RPMI7951 (cell line): Measurements from ENCODE around the gene RRP9. TPM values are rescaled to one million over a fixed set of nuclear protein-coding genes. Genes with fewer than 3 reads are reported as not detected.
"Not testable (repeated sequence)": the region's sequence is repeated elsewhere in the genome, so short reads cannot be mapped to it uniquely, and the experiment has no call there.

ENCODE experiments used
- DNase-seq: peaks from one replicate; pipeline ENCODE4 v3.0.0-alpha.2; 2012; ENCODE audit warnings: low read depth
- total RNA-seq: library from RNA; depleted of rRNA; stranded (reverse); fragments of >200 nt; shearing (Covaris generic); gene quantifications from 2 replicates; pipeline ENCODE4 v1.2.3, GENCODE V29; 2014; rRNA removed

Gene RRP9, protein sequence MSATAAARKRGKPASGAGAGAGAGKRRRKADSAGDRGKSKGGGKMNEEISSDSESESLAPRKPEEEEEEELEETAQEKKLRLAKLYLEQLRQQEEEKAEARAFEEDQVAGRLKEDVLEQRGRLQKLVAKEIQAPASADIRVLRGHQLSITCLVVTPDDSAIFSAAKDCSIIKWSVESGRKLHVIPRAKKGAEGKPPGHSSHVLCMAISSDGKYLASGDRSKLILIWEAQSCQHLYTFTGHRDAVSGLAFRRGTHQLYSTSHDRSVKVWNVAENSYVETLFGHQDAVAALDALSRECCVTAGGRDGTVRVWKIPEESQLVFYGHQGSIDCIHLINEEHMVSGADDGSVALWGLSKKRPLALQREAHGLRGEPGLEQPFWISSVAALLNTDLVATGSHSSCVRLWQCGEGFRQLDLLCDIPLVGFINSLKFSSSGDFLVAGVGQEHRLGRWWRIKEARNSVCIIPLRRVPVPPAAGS
- total RNA-seq, result 29.0 and 37.6 TPM in 2 replicates

DNA sequence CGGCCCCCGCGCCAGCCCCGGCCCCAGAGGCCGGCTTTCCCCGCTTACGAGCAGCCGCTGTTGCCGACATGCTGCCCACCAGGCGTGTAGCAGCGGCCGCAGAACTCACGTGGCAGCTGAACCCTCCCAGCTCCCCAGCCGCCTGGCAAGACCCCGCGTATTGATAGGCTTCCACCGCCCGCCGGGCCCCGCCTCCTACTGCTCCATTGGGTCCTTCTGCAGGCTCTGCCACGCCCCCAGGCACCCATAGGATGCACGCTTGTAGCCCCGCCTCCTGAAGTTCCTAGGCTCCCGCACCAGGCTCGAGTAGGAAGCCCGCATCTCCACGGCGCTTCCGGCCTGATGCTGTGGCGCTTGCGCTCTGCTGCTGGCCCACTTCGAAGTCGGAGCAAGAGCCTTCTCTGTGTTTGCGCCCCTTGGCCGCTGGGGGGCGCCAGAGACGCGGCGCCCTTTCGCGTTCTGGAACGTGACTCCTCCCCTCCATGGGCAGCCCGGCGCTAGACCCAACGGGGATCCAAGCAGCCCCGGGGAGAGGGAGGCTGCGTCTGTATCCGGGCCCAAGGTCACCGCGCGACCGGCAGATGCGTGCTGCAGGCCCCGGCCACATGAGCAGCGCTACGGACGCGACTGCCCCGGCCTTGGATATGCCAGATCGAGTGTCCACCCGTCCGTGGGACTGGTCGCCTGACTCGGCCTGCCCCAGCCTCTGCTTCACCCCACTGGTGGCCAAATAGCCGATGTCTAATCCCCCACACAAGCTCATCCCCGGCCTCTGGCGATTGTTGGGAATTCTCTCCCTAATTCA, at the start of gene RRP9, which contains the start of gene PARP3:
TSS of gene RRP9 (minus strand) at position 107 of the 805 bp plus-strand sequence. CDS start at position 70, 37 bp downstream.
TSS of gene PARP3 (plus strand) at position 566 of the 805 bp plus-strand sequence. CDS start 993 bp downstream, outside the sequence.
- DNase-seq, result peak; percentile 100

DNA sequence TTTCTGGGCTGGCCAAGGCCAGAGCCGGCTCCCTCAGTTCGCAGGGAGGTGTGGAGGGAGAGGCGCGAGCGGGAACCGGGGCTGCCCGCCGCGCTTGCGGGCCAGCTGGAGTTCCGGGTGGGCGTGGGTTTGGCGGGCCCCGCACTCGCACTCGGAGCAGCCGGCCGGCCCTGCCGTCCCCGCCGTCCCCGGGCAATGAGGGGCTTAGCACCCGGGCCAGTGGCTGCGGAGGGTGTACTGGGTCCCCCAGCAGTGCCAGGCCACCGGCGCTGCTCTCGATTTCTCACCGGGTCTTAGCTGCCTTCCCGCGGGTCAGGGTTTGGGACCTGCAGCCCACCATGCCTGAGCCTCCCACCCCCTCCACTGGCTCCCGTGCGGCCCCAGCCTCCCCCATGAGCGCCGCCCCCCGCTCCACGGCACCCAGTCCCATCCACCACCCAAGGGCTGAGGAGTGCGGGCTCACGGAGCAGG, 48.8 kb upstream of the RRP9 start:
- not testable (repeated sequence) for DNase-seq

DNA sequence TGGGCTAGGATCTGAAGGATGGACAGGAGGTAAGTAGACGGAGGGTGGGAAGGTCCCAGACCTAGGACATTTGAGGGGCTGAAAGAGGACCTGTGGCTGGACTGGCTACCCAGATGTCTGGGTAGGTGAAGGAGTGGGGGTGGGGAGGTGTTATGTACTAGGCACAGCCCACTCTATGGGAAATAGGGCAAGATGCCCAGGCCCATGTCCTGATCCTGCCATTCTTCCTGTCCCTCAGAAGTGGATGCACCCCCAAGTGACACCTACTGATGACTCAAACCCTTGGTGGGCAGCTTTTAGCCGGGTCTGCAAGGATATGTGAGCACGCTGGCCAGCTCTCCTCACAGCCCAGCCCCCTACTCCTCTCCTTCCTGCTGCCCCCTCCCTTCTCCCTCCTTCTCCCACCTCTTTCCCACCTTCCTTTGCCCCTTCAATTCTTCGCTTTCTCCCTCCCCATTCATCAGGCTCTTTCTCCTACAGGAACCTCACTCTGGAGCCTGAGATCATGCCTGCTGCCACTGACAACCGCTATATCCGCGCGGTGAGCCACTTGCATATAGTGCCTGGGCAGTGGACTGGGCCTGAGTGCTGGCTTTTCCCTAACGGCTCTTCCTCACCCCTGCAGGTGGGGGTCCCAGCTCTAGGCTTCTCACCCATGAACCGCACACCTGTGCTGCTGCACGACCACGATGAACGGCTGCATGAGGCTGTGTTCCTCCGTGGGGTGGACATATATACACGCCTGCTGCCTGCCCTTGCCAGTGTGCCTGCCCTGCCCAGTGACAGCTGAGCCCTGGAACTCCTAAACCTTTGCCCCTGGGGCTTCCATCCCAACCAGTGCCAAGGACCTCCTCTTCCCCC, 46.8 kb upstream of the RRP9 start:
- DNase-seq, result no peak

DNA sequence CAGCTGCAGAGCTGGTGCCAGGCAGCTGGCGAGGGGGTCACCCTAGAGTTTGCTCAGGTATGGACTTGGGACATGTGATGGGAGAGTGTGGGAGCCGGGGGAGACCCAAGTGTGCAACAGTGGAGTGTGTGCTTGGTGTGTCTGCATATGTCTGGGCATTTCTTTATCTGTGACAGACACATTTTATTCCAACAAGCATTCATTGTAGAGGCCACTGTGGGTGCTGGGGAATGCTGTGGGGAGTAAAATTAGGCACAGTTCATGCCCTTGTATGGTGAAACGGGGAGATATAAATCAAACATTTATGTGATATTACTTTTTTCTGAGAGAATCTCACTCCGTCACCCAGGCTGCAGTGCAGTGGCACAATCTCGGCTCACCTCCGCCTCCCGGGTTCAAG, 45.9 kb upstream of the RRP9 start:
- DNase-seq, result no peak

DNA sequence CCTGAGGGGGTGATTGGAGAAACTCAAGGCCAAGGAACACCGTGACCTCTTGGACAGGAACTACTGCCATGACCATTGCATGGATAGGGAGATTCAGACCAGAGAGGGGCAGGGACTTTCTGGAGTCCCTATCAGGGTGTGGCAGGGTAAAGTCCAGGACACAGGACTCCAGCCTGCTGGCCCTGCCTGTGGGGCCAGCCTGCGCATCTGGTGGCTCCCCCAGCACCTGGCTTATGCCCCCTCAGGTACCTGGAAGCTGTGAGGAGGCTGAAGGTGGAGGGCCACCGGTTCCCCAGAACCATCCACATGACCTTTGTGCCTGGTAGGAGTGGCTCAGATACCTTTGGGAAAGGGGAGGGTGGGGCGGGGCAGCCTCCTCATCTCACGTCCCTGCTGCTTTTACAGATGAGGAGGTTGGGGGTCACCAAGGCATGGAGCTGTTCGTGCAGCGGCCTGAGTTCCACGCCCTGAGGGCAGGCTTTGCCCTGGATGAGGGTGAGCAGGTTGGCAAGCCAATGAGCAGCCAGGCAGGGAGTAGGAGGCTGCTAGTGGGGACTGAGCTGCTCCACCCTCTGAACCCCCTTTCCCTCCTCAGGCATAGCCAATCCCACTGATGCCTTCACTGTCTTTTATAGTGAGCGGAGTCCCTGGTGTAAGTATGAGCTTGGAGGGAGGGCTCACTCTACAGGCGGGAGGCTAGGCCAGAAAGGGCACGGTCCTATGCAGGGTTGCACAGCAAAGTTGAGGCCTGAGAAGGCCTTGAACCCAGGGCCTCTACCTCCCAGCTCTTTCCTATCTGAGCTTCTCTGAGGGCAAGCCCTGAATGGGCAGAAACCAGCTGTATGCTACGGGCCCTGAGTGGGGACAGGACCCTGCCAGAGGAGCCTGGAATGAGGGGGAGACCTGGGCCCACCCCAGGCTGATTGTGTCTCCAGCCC, 44.6 kb upstream of the RRP9 start:
- no peak for DNase-seq

DNA sequence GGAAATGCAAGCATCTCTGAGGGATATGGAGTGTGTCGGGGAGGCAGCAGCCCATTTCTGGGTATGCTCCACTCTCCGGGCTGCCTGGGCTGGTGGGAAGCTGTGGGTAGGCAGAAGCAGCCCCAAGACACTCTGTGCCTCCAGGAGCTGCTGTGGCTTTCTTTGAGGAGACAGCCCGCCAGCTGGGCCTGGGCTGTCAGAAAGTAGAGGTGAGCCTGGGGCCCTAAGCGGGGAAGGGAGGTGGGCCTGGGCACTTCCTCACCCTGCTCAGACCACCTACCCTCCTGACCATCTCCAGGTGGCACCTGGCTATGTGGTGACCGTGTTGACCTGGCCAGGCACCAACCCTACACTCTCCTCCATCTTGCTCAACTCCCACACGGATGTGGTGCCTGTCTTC, 43.4 kb upstream of the RRP9 start:
- DNase-seq, result no peak

DNA sequence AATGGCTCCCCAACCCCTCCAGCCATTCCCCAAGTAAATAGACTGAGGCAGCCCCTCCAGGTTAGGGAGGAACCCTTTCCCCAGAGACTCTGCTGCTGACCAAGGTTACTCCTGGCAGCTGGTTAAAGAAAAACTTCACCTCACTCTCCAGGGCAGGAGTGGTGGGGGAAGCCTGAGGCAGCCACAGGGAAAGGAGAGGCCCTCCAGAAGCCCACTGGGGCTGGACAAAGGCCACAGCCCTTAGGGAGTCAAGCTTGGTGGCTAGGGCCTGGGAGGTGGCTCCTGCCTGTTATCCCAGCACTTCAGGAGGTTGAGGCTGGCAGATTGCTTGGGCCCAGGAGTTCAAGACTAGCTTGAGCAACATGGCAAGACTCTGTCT, 42.6 kb upstream of the RRP9 start:
- DNase-seq, result no peak

DNA sequence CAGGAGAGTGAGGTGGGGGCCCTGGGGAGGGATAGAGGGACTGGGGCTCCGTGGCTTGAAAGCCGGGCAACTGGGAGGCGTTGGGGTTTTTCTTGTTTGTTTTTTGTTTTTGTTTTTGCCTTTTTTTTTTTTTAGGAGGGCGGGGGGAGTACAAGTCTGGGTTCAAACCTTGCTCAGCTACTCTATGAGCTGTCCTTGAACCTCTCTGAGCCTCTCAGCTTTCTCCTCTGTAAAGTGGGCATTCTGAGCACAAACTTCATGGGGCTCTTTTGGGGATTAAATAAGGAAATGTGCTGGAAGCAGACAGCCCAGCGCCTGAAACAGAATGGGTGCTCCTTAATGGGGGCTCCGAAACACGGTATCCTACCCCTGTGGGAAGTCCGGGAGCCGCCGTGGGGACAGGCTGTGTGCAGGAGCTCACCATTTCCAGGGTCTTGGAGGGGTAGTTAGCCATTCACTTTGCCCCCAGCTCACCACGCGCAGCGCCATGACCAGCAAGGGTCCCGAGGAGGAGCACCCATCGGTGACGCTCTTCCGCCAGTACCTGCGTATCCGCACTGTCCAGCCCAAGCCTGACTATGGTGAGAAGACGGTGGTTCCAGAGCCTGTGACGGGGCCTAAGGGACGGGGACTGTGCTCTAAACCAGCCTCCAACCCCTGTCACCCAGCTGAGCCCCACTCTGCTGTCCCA, 42.0 kb upstream of the RRP9 start:
- DNase-seq, result no peak

DNA sequence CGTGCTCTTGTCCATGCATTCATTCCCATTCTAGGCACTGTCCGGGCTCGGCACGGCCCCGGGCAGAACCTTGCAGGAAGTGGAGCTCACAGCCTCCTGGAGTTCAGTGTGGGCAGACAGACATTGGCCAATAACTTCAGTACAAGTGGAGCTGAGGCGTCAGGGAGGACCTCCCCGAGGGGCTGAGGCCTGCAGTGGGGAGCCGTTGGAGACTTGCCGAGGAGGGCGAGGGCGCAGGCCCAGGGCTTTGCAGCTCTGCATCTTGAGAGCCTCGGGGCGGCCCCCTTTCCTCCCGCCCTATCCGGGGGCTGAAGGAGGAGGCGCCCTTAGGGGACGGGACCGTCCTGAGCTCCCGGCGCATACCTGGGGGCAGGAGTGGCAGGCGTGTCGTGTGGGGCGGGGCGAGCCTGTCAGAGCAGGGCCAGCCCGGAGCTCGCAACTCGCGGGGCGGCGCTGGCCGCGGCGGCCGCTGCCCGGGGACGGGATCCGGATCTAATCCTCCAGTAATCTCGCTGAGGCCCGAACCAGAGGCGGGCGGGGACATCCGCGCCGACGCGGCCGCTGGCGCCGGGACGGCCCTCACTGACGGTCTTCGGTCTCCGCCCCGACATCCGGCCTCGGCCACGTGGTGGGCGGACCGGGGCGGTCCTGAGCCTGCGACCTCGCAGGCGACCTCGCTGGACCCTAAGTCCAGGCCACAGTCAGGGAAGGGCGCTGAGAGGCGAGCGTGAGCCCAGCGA, 41.3 kb upstream of the RRP9 start, which contains the start of gene ACY1:
TSS of gene ACY1 (plus strand) at position 698 of the 740 bp plus-strand sequence. CDS start 530 bp downstream, outside the sequence.
- DNase-seq, result peak; percentile 88

DNA sequence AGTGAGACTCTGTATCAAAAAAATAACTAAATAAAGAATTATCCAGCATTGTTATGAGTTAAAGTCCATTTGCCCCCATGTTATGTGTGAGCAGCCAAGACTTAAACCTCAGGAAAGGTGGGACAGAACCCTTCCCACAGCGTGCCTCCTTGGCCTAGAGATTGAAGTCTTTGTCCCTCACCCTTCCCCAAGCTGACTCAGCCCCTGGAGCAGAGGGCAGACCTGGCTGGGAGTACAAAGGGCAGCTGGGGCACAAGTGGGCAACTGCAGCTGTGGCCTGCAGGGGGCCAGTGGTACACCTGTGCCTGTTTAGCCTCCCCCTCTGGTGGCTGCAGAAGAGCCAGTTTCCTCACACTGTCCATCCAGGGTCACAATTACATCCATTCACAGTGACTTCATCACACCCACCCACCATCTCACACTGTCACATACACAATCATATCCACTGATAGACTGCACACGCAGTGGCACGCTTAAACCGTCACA, 40.7 kb upstream of the RRP9 start:
- DNase-seq, result no peak

DNA sequence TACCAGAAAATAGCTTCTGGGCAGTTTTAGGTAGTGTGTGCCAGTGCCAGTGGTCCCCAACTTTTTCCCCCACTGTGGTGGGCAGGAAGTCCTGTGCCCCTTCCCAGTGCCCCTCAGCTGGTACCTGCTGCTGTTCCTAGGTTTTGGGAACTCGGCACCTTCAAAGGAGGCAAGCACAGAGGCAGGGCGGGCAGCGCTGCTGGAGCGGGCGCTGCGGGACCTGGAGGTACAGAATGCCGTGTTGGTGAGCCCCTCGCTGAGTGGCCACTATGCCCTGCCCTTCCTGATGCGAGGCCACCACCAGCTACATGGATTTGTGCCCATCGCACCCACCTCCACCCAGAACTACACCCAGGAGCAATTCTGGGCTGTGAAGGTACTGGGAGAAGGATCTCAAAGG, 38.5 kb upstream of the RRP9 start:
- DNase-seq, result no peak

DNA sequence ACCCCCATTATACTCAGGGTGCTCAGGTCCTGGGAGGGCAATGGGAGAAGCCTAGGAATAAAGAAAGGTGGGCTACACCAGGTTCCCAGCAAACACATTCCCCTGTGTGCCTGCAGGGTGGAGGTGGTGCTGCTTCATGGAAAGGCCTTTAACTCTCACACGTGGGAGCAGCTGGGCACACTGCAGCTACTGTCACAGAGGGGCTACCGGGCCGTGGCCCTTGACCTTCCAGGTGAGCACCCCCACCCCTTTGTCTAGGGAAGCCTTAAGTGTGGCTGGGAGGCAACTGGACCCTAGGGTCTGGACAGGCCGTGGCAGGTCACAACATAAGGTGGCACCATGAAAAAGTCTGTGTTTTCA, 36.4 kb upstream of the RRP9 start:
- DNase-seq, result no peak

DNA sequence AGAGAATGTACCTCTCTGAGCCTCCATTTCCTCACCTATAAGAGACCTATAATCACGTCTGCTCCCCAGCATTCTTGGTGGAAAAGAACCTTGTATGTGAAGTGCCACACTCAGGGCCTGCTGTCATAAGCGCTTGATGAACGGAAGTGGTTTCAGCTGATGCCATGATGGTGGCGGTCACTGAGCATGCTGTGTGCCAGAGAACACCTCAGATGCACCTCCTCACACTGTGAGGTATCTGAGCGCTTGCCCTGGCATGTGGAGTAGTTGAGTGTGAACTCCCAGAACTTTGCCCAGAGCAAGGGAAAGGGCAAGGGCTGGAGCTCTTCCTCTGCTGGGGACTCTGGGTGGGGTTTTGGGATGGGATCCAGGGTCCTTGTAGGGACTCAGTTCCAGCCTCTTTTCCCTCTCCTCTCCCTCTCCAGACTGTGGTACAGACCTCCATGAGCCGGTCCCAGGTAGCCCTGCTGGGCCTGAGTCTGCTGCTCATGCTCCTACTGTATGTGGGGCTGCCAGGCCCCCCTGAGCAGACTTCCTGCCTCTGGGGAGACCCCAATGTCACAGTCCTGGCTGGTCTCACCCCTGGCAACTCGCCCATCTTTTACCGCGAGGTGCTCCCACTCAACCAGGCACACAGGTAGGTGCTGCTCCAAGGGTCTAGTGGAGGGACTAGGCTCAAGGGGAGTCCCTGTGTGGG, 35.9 kb upstream of the RRP9 start:
- no peak for DNase-seq

DNA sequence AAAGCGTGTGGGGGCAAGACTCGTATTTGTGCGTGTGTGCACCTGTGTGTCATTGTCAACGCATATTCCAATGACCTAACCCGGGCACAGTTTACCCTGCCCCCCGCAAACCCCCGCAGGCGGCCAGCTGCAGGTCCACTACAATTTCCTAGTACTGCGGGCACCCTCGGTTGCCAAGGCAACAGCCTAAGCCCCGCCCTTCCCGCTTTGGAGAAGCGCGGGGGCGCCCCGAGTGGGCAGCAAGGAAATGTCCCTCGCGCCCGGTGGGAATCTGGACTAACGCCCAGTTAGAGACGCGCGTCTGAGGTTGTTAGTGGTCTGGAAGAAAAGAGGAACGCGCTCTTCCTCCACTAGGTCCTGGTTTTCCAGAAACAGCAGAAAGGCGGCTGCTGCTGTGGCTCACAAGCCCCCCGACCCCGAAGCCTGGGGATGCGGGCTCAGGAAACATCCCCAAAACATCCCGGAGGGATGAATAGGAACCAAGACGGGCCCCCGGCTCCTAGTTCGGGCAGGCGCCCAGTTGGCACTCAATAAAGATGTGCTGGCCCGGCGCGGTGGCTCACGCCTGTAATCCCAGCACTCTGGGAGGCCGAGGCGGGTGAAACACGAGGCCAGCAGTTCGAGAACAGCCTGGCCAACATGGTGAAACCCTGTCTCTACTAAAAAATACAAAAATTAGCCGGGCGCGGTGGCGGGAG, 34.3 kb upstream of the RRP9 start:
- DNase-seq, result peak; percentile 53

DNA sequence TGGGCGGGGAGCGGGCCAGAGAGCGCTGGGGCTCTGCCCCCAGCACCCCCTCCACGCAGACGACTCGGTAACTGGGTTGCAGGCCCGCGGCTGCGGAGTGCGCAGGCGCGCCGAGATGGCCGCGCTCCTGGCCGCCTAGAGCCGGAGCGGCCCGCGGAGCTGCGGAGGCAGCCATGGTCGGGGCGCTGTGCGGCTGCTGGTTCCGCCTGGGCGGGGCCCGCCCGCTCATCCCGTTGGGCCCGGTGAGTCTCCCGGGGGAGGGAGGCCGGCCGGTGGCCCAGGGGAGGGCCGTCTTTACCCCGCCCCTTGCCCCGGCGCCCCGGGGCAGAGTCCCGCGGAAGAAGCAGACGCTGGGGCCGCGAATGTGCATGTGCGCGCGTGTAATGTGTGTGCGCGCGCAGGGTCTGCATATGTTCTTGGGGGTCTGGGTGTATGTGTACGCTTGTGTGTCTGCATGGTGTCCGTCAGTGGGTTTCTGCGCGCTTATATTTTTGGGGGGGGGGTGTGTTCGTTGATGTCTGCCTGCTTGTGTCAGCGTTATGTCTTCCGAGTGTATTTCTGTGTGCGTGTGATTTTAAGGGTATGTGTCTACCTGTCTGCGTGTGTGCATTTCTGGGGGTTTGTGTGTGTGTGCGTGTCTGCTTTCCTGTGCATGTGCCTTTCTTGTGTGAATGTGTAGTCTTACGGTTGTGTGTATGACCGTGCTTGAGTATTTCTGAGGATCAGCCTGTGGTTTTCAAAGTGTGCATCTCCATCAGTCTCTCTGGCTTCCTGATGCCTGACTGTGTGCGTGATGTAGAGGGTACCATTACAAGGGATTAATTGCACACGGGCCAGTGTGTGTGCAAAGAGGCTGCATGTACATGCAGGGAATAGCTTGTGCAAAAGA, 33.5 kb upstream of the RRP9 start, which contains the start of gene ABHD14A:
TSS of gene ABHD14A (plus strand) at position 102 of the 889 bp plus-strand sequence. CDS start at position 174, 72 bp downstream.
- DNase-seq, result peak; percentile 72

DNA sequence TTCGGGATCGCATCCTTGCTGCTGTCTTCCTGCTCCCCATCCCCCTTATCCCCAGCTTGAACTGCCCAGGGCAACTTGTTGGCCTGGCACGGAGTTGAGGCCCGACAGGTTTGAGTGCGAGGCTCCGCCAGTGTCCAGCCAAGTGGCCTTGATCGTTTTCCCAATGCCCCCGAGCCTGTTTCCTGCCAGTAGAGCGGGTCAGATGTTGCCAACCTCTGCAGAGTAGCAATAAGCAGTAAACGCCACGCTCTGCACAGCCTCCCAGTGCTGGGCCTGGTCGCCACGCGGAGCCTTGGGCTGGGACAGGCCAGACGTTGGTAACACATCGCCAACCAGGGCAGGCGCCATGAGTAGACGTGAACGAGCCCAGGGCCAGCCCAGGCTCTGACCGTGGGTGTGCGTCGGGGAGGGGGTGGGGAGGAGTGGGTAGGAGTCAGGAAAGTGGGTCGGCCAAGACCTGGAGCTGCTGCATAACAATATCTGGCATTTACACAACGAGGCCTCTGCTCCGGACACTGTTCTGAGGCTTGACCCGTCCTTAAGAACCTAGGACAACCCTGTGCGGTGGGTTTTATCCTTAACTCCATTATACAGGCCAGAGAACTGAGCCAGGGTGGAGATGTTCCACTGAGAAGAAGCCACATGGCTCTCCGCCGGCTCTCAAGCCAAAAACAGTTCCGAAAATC, 32.7 kb upstream of the RRP9 start:
- peak; percentile 44 for DNase-seq
